ENCODE measurements around the gene DTNB. TPM values are rescaled to one million over a fixed set of nuclear protein-coding genes. Genes with fewer than 3 reads are reported as not detected.
A peak's percentile ranks its signal among the peaks of the same experiment; 100 is the strongest.

The DTNB gene
- total RNA-seq, 1 experiment from 2014 or later, result 2.6 TPM

DNA sequence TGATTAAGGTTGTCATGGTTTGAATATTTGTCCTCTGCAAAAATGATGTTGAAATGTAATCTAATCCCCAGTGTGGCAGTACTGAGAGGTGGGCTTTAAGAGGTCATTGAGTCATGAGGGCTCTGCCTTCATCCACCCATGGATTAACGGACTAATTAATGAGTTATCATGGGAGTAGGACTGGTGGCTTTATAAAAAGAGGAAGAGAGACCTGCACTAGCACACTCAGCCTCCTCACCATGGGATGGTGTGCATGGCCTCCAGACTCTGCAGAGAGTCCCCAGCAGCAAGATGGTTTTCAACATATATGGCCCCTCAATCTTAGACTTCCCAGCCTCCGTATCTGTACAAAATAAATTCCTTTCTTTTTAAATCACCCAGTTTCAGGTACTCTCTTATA, 41.0 kb downstream of the DTNB start:
- Histone ChIP-seq H3K9me3 (replicated peaks) (no peaks in the 10 kb centered on the region), H3K27ac (no peak overlapping the region), H3K36me3 (no peaks in the 10 kb centered on the region), H3K27me3 (replicated peaks) (no peaks in the 10 kb centered on the region), H3K4me1 (replicated peaks) (no peaks in the 10 kb centered on the region), H3K4me3 (no peak overlapping the region)
- no peak for DNase-seq (ENCODE audit: low read depth in 1 of 2, low spot score in 2 of 2)

GRCh38 chr2:25624635-25625034, 48.7 kb downstream of the DTNB start:
- H3K36me3 ChIP-seq, result no peaks in the 10 kb centered on the region
- no peak for DNase-seq (ENCODE audit: low read depth in 1 of 2, low spot score in 2 of 2)
- H3K9me3 ChIP-seq (replicated peaks), result no peaks in the 10 kb centered on the region
- no peak overlapping the region for H3K27ac ChIP-seq
- no peaks in the 10 kb centered on the region for H3K4me1 ChIP-seq (replicated peaks)
- no peaks in the 10 kb centered on the region for H3K27me3 ChIP-seq (replicated peaks)
- H3K4me3 ChIP-seq, result no peak overlapping the region

DNA sequence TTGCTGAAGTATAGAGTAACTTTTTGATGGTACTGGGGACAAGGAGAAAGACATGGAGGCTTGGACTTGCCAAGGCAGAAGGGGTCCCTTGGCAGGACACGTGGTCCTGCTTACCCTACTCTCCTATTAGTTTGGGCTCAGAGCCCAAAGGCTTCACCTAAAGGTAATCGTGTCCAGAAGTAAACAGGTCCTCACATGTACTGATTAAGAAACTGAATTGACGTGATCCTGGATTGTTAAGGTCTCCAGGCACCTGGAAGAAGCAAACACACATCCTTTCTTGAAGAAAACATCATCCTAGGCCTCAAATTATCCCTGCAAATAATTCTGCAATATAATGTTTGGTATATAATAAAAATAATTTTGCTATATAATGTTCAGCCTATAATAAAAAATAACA, 50.0 kb downstream of the DTNB start:
- Histone ChIP-seq H3K4me3 (no peak overlapping the region), H3K27me3 (replicated peaks) (no peaks in the 10 kb centered on the region), H3K27ac (no peak overlapping the region), H3K9me3 (replicated peaks) (no peaks in the 10 kb centered on the region), H3K4me1 (replicated peaks) (peaks cover under 1% of the 10 kb centered on the region; the same call in 1 of the 2 replicates), H3K36me3 (no peaks in the 10 kb centered on the region)
- DNase-seq (ENCODE audit: low read depth in 1 of 2, low spot score in 2 of 2), result no peak

GRCh38 chr2:25620711-25621110, 52.7 kb downstream of the DTNB start:
- H3K9me3 ChIP-seq (replicated peaks), result no peaks in the 10 kb centered on the region
- H3K27me3 ChIP-seq (replicated peaks), result no peaks in the 10 kb centered on the region
- no peak for DNase-seq (ENCODE audit: low read depth in 1 of 2, low spot score in 2 of 2)
- no peak overlapping the region for H3K4me3 ChIP-seq
- H3K36me3 ChIP-seq, result no peaks in the 10 kb centered on the region
- H3K27ac ChIP-seq, result no peak overlapping the region
- peaks cover 6% of the 10 kb centered on the region; the same call in 1 of the 2 replicates for H3K4me1 ChIP-seq (replicated peaks)

- H3K4me3 ChIP-seq, result no peak overlapping the region
- no peak overlapping the region for H3K27ac ChIP-seq
- no peaks in the 10 kb centered on the region for H3K27me3 ChIP-seq (replicated peaks)
- no peaks in the 10 kb centered on the region for H3K9me3 ChIP-seq (replicated peaks)
- H3K4me1 ChIP-seq (replicated peaks), result peaks cover 6% of the 10 kb centered on the region; the same call in 1 of the 2 replicates
- H3K36me3 ChIP-seq, result no peaks in the 10 kb centered on the region
- DNase-seq (ENCODE audit: low read depth in 1 of 2, low spot score in 2 of 2), result no peak
Measured at GRCh38 chr2:25620077-25620476, 53.3 kb downstream of the DTNB start.

DNA sequence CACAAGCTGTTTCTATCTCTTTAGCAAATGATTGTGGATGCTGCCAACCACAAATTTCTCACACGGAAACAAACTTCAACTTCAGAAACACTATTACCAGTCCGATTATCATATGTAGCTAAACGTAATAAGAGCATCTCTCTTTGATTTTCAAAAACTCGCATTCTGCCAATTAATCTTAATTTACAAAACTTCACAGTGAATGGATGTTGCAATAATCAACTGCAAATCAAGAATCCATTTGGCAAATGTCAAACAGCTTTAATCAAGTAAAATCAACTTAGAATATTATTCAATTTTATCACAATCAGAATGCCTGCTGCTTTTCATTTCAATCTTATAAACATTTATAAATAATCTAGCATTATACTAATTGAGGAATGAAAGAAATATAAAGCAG, 54.2 kb downstream of the DTNB start:
- no peaks in the 10 kb centered on the region for H3K9me3 ChIP-seq (replicated peaks)
- no peak overlapping the region for H3K4me3 ChIP-seq
- no peaks in the 10 kb centered on the region for H3K36me3 ChIP-seq
- peaks cover 6% of the 10 kb centered on the region; the same call in 1 of the 2 replicates for H3K4me1 ChIP-seq (replicated peaks)
- H3K27ac ChIP-seq, result no peak overlapping the region
- no peaks in the 10 kb centered on the region for H3K27me3 ChIP-seq (replicated peaks)
- DNase-seq (ENCODE audit: low read depth in 1 of 2, low spot score in 2 of 2), result no peak

DNA sequence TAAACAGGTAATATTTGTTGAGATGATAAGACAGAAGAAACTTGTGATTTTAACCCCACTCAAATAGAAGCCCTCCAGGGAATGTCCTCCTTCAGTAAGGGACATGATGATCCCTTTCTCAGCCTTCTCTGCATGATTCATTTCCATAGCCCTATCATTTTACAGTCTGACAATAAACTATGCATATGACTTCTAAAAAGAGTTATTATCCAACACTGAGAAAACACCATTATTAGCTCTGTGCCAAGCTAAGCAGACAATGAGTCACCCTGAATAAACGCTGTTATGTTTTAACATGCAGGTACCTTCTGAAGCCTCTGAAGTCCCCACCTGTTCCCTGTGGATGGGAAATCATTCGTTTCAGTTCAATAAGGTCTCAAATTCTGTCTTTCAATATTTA, 54.7 kb downstream of the DTNB start:
- no peaks in the 10 kb centered on the region for H3K9me3 ChIP-seq (replicated peaks)
- no peak overlapping the region for H3K4me3 ChIP-seq
- H3K4me1 ChIP-seq (replicated peaks), result peaks cover 6% of the 10 kb centered on the region; the same call in 1 of the 2 replicates
- DNase-seq (ENCODE audit: low read depth in 1 of 2, low spot score in 2 of 2), result peak in 1 of 2 experiments; percentile 2
- H3K36me3 ChIP-seq, result no peaks in the 10 kb centered on the region
- H3K27ac ChIP-seq, result no peak overlapping the region
- H3K27me3 ChIP-seq (replicated peaks), result no peaks in the 10 kb centered on the region

GRCh38 chr2:25617948-25618646, 55.3 kb downstream of the DTNB start:
- H3K36me3 ChIP-seq, result no peaks in the 10 kb centered on the region
- no peak overlapping the region for H3K4me3 ChIP-seq
- H3K4me1 ChIP-seq (replicated peaks), result peaks cover 6% of the 10 kb centered on the region; the same call in 1 of the 2 replicates
- H3K27ac ChIP-seq, result no peak overlapping the region
- H3K27me3 ChIP-seq (replicated peaks), result no peaks in the 10 kb centered on the region
- peak in 1 of 2 experiments; percentile 26 for DNase-seq (ENCODE audit: low read depth in 1 of 2, low spot score in 2 of 2)
- no peaks in the 10 kb centered on the region for H3K9me3 ChIP-seq (replicated peaks)

- H3K27me3 ChIP-seq (replicated peaks), result no peaks in the 10 kb centered on the region
- H3K4me3 ChIP-seq, result no peak overlapping the region
- no peaks in the 10 kb centered on the region for H3K9me3 ChIP-seq (replicated peaks)
- no peak for DNase-seq (ENCODE audit: low read depth in 1 of 2, low spot score in 2 of 2)
- H3K27ac ChIP-seq, result no peak overlapping the region
- no peaks in the 10 kb centered on the region for H3K36me3 ChIP-seq
- peaks cover 6% of the 10 kb centered on the region; the same call in 1 of the 2 replicates for H3K4me1 ChIP-seq (replicated peaks)
Measured at GRCh38 chr2:25615920-25616319, 57.5 kb downstream of the DTNB start.

- no peak for DNase-seq (ENCODE audit: low read depth in 1 of 2, low spot score in 2 of 2)
- Histone ChIP-seq H3K27me3 (replicated peaks) (no peaks in the 10 kb centered on the region), H3K4me3 (no peak overlapping the region), H3K4me1 (replicated peaks) (peaks cover 6% of the 10 kb centered on the region; the same call in 1 of the 2 replicates), H3K27ac (no peak overlapping the region), H3K36me3 (no peaks in the 10 kb centered on the region), H3K9me3 (replicated peaks) (no peaks in the 10 kb centered on the region)
Measured at GRCh38 chr2:25615386-25615785, 58.0 kb downstream of the DTNB start.

- DNase-seq (ENCODE audit: low read depth in 1 of 2, low spot score in 2 of 2), result no peak
- Histone ChIP-seq H3K9me3 (replicated peaks) (no peaks in the 10 kb centered on the region), H3K4me1 (replicated peaks) (peaks cover 6% of the 10 kb centered on the region; the same call in 1 of the 2 replicates), H3K4me3 (no peak overlapping the region), H3K36me3 (no peaks in the 10 kb centered on the region), H3K27me3 (replicated peaks) (no peaks in the 10 kb centered on the region), H3K27ac (no peak overlapping the region)
Measured at GRCh38 chr2:25614711-25615110, 58.7 kb downstream of the DTNB start.

DNA sequence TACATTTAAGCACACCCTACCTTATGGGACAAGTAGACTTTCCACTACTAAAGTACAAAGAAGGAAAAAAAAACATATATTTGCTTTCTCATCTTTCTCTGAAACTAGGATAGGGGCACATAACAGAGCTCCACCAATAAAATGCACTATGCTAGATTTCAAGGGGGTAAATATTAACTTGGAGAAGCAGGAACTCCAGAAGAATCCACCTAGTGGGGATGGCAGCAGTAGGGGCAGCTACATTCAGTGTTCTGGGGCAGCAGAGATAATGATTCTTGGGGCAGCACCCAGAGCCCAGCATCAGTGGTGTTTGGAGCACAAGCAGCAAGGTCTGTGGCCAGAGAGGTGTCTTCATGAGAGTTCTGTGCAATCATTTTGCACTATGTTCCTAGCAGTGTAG, 64.7 kb downstream of the DTNB start:
- Histone ChIP-seq H3K4me3 (no peak overlapping the region), H3K36me3 (no peaks in the 10 kb centered on the region), H3K27ac (no peak overlapping the region), H3K27me3 (replicated peaks) (no peaks in the 10 kb centered on the region), H3K4me1 (replicated peaks) (no peaks in the 10 kb centered on the region), H3K9me3 (replicated peaks) (no peaks in the 10 kb centered on the region)
- DNase-seq (ENCODE audit: low read depth in 1 of 2, low spot score in 2 of 2), result no peak

DNA sequence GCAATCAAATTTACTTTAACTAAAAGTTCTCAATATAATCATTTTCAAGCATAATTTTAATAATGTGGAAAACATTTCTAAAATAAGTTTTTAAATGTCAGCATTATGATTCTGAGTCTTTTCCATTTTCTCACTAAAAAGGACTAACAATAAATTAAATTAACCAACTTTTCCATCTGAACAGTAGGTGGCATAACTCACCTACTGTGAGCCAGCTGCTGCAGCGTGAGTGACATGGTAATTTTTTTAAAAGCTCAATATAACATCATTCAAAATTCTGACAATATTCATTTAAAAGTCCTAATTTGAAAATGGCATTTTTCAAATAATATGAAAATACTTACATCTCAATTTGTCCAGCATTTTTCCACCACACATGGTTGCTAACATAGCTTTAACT, 66.5 kb downstream of the DTNB start:
- Histone ChIP-seq H3K36me3 (no peaks in the 10 kb centered on the region), H3K4me1 (replicated peaks) (no peaks in the 10 kb centered on the region), H3K4me3 (no peak overlapping the region), H3K9me3 (replicated peaks) (no peaks in the 10 kb centered on the region), H3K27me3 (replicated peaks) (no peaks in the 10 kb centered on the region; the same call in 1 of the 2 replicates), H3K27ac (no peak overlapping the region)
- no peak for DNase-seq (ENCODE audit: low read depth in 1 of 2, low spot score in 2 of 2)

DNA sequence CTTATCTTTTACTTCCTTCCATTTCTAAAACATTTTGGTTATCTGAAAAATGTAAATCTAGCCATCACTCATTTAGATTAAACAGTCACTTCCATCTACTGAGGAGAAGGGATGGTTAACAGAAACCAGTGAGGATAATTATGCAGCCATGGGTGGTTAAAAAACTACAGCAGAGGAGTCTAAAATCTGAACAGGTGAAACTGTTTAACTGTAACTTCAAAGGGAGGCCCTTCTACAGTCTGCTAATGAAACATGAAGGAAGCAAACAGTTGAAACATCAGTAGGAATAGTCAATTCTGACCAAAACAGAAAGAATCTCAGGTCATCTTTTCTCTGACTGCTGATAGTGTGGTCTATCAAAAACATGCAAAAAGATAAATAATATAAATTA, 71.0 kb downstream of the DTNB start:
- no peaks in the 10 kb centered on the region for H3K36me3 ChIP-seq
- no peak for DNase-seq (ENCODE audit: low read depth in 1 of 2, low spot score in 2 of 2)

More for the DNA sequence above, 71.0 kb downstream of the DTNB start:
- H3K4me3 ChIP-seq, result no peak overlapping the region
- no peaks in the 10 kb centered on the region; the same call in 1 of the 2 replicates for H3K27me3 ChIP-seq (replicated peaks)
- no peaks in the 10 kb centered on the region for H3K4me1 ChIP-seq (replicated peaks)
- H3K9me3 ChIP-seq (replicated peaks), result no peaks in the 10 kb centered on the region
- no peak overlapping the region for H3K27ac ChIP-seq
